HG03175 (cell line): ENCODE results near the gene TRIM45.

Experiments
- ATAC-seq: cut with Tn5 transposase; IDR thresholded peaks from one replicate; pipeline ENCODE4 v1.9.1; 2021; ENCODE audit warnings: mild to moderate bottlenecking, moderate library complexity; ENCODE audit not compliant: unreplicated experiment

The TRIM45 gene

DNA sequence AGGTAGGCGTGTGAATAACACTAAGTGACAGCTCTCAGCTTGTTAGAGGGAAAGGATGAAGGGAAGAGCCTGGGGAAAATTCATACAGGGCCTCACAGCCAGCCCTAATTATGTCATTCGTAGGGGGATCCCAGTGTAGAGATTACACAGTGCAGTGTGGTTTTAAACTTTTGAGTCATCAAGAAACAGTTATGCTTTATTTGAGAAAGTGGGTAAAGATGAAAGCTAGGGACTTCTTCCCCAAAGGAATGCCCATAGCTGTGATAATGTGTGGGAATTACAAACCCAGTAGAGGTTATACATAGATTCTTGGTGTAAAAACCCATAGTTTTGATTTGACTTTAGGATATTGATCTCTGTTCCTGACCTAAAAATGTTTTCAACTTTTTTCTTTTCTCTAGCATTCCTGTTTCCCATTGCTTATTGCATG is 59.5 kb downstream of the TRIM45 start:
- no peak for ATAC-seq
